Breast epithelium (tissue), 4 donors: ENCODE measurements around the gene PRKCE. TPM values are rescaled to one million over a fixed set of nuclear protein-coding genes. Genes with fewer than 3 reads are reported as not detected.

Experiments used
- DNase-seq, 2 donors: peaks; one replicate each; pipeline ENCODE4 v3.0.0-alpha.2; 2019; ENCODE audit warnings: low spot score in 2 of 2
- H3K27ac ChIP-seq, 2 donors: fragments of 200-600 bp; sonication (generic) in 1 of 2; one replicate each; pipeline ENCODE4 v1.5.1; 2016 to 2019; ENCODE audit warnings: mild to moderate bottlenecking in 1 of 2
- H3K27me3 ChIP-seq, 2 donors: fragments of 200-600 bp; sonication (generic) in 1 of 2; one replicate each; pipeline versions ENCODE4 v1.5.1 to v1.6.0; 2017 to 2019; ENCODE audit warnings: control low read depth in 1 of 2, mild to moderate bottlenecking in 1 of 2
- H3K36me3 ChIP-seq: fragments of 200-600 bp; one replicate; pipeline ENCODE4 v1.5.1; 2019
- H3K4me1 ChIP-seq, 2 donors: fragments of 200-600 bp; sonication (generic); one replicate each; pipeline ENCODE4 v1.5.1; 2016 to 2019; ENCODE audit warnings: control low read depth in 1 of 2
- H3K4me3 ChIP-seq, 3 donors: fragments of 200-600 bp; sonication (generic); 1 replicate in 2 of 3; 2 replicates in 1 of 3; pipeline ENCODE4 v1.5.1; 2016 to 2019; ENCODE audit warnings: mild to moderate bottlenecking in 3 of 3, moderate library complexity in 2 of 3
- H3K9me3 ChIP-seq, 2 donors: fragments of 200-600 bp; sonication (generic) in 1 of 2; one replicate each; pipeline ENCODE4 v1.5.1; 2016 to 2019; ENCODE audit warnings: control low read depth in 1 of 2
- CTCF ChIP-seq, 3 donors: fragments of 450-650 bp; IDR thresholded peaks; one replicate each; pipeline ENCODE4 v1.5.1; 2016 to 2017; ENCODE audit warnings: antibody characterized with exemption in 3 of 3, mild to moderate bottlenecking in 3 of 3, moderate library complexity in 3 of 3
- POLR2A ChIP-seq: fragments of 450-650 bp; IDR thresholded peaks from one replicate; pipeline ENCODE4 v1.6.1; 2016; ENCODE audit warnings: antibody characterized with exemption, mild to moderate bottlenecking, moderate library complexity
- POLR2AphosphoS5 ChIP-seq, 3 donors: sonication (generic); formaldehyde crosslinking; IDR thresholded peaks; one replicate each; pipeline ENCODE4 v1.6.1; 2017; ENCODE audit warnings: antibody characterized with exemption in 3 of 3
- intact Hi-C: fragments of 100-400 bp; cut with DNase I; formaldehyde crosslinking; loops from one replicate; pipeline ENCODE4 v1.15.1; 2023; ENCODE audit warnings: low total_unique reads
- total RNA-seq, 3 donors: library from RNA; depleted of rRNA; stranded (reverse); fragments of >200 nt; gene quantifications; one replicate each; pipeline ENCODE4 v1.1.0, GENCODE V29; 2016

PRKCE gene
- total RNA-seq, 3 donors from 2014 or later: 20.6 to 34.0 (median 23.6) TPM

DNA sequence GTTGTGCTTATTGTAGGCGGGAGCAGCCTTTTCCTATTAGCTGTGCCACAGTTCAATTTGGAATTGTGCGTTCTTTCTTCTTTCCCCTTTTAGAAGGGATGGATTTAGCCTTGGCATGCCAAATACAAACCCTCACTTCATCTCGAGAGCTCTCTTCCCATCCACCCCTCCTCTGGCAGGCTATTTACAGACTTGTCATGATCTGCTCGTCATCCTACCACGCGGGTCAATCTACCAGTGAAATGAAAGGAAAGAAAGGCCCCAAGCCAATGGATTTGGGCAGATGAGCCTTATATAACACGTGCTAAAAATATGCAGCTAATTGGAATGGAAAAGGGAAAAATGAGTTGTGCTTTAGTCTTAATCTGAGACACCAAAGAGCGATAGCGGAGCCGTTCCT is 277.5 kb downstream of the PRKCE start:
- H3K9me3 ChIP-seq: no peaks in the 10 kb centered on the region
- intact Hi-C loops: no loop called here
- H3K27ac ChIP-seq: no peak overlapping the region
- no peak overlapping the region for H3K4me3 ChIP-seq
- no peak for TF ChIP-seq CTCF (IDR thresholded peaks at IDR 0.05)
- TF ChIP-seq POLR2AphosphoS5 (IDR thresholded peaks at IDR 0.05): no peak
- TF ChIP-seq POLR2A: no peak
- H3K36me3 ChIP-seq: no peaks in the 10 kb centered on the region
- no peak for DNase-seq
- H3K27me3 ChIP-seq: no peaks in the 10 kb centered on the region
- no peaks in the 10 kb centered on the region for H3K4me1 ChIP-seq

- no peak for DNase-seq
These were observed 278.4 kb downstream of the PRKCE start for GRCh38 chr2:45929674-45930395.

DNA sequence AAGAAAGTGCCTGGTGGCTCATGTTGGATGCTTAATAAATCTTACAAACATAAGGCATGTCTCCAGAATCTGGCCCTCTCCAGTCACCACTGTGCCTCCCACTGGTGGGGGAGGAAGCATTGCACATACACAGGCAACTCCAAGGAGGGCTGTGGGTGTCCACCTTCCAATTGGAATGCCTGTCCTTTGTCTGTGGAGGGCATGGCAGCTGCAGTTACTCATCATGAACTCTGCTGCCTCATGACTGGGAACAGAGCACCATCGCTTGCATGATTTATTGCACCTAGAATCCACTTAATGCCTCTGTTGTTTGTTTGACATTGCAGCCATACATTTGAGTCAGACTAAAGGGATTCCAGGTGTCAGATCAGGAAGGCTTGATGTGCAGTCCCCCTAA is 278.9 kb downstream of the PRKCE start:
- no peaks in the 10 kb centered on the region for H3K36me3 ChIP-seq
- H3K4me3 ChIP-seq: no peak overlapping the region
- intact Hi-C loops: no loop called here
- TF ChIP-seq CTCF (IDR thresholded peaks at IDR 0.05): no peak
- no peaks in the 10 kb centered on the region for H3K4me1 ChIP-seq
- no peak for DNase-seq
- no peaks in the 10 kb centered on the region for H3K9me3 ChIP-seq
- no peak overlapping the region for H3K27ac ChIP-seq
- H3K27me3 ChIP-seq: no peaks in the 10 kb centered on the region

More at GRCh38 chr2:45929674-45930395, 278.4 kb downstream of the PRKCE start:
- no peaks in the 10 kb centered on the region for H3K4me1 ChIP-seq
- H3K36me3 ChIP-seq: no peaks in the 10 kb centered on the region
- H3K27ac ChIP-seq: no peak overlapping the region
- H3K9me3 ChIP-seq: no peaks in the 10 kb centered on the region
- no peak for TF ChIP-seq POLR2AphosphoS5 (IDR thresholded peaks at IDR 0.05)
- no peak for TF ChIP-seq POLR2A
- no peak for TF ChIP-seq CTCF (IDR thresholded peaks at IDR 0.05)
- intact Hi-C loops: no loop called here
- no peak overlapping the region for H3K4me3 ChIP-seq
- no peaks in the 10 kb centered on the region for H3K27me3 ChIP-seq

GRCh38 chr2:45932278-45932975 is 281.0 kb downstream of the PRKCE start:
- no peak for DNase-seq
- intact Hi-C loops: no loop called here
- H3K27me3 ChIP-seq: no peaks in the 10 kb centered on the region
- no peak for TF ChIP-seq POLR2AphosphoS5 (IDR thresholded peaks at IDR 0.05)
- TF ChIP-seq POLR2A: no peak
- no peak for TF ChIP-seq CTCF (IDR thresholded peaks at IDR 0.05)
- no peaks in the 10 kb centered on the region for H3K9me3 ChIP-seq
- H3K4me3 ChIP-seq: no peak overlapping the region
- no peaks in the 10 kb centered on the region for H3K36me3 ChIP-seq
- peaks cover 3 to 5% of the 10 kb centered on the region in 2 donors for H3K4me1 ChIP-seq
- no peak overlapping the region for H3K27ac ChIP-seq
